Body of pancreas (tissue), 4 donors: ENCODE results near the gene CARNS1.

Source experiments
- CTCF ChIP-seq, 7 experiments: fragments of 450-650 bp in 4 of 7; fragments of 200-600 bp in 3 of 7; sonication (generic) in 3 of 7; IDR thresholded peaks; one replicate each; pipeline ENCODE4 v1.5.1; 2016 to 2019; ENCODE audit warnings: antibody characterized with exemption in 7 of 7
- POLR2A ChIP-seq, 3 donors: fragments of 450-650 bp; IDR thresholded peaks; one replicate each; pipeline ENCODE4 v1.6.1; 2016; ENCODE audit warnings: antibody characterized with exemption in 3 of 3, mild to moderate bottlenecking in 2 of 3

- TF ChIP-seq CTCF (IDR thresholded peaks at IDR 0.05) (no peak), POLR2A (IDR thresholded peaks at IDR 0.05) (no peak)
Measured at GRCh38 chr11:67405688-67406339, 9.7 kb upstream of the CARNS1 start.
